B cell (primary cell): Measurements from ENCODE around the gene SYNJ2. TPM values are rescaled to one million over a fixed set of nuclear protein-coding genes. Genes with fewer than 3 reads are reported as not detected.

ENCODE experiments used
- ATAC-seq: fragments of 200-7000 bp; cut with Tn5 transposase; one replicate; pipeline ENCODE4 v1.10.0; 2021; ENCODE audit warnings: low read depth, mild to moderate bottlenecking, moderate number of reproducible peaks, moderate library complexity
- CTCF ChIA-PET: fragments of 350-600 bp; sonication (Branson Sonifier 250); formaldehyde crosslinking; loops from one replicate; lab custom pipeline; 2021; ENCODE audit warnings: antibody characterized with exemption, inconsistent platforms; lab: Charles Lee
- POLR2A ChIA-PET: fragments of 350-600 bp; sonication (Branson Sonifier 250); formaldehyde crosslinking; loops from one replicate; lab custom pipeline; 2021; ENCODE audit warnings: antibody characterized with exemption; lab: Charles Lee
- DNase-seq: peaks from one replicate; pipeline ENCODE4 v3.0.0; 2013
- H2AFZ ChIP-seq: 2 replicates; pipeline ENCODE4 v1.6.1; 2012; ENCODE audit warnings: mild to moderate bottlenecking, low read depth, low read length; ENCODE audit not compliant: insufficient read depth, poor library complexity, severe bottlenecking
- H3K27ac ChIP-seq, 2 donors: 1 replicate in 1 of 2; 2 replicates in 1 of 2; pipeline ENCODE4 v1.5.1; 2012 to 2013; ENCODE audit warnings: low read length in 2 of 2, mild to moderate bottlenecking in 2 of 2, moderate library complexity in 1 of 2
- H3K27me3 ChIP-seq, 4 experiments: fragments of 200-600 bp in 1 of 4; sonication (generic) in 1 of 4; replicated peaks in 1 of 4; 1 replicate in 2 of 4; 2 replicates in 2 of 4; pipeline versions ENCODE4 v1.6.1 to v1.7.0; 2013 to 2016; ENCODE audit warnings: low read length in 3 of 4, mild to moderate bottlenecking in 2 of 4, mixed read lengths in 1 of 4, moderate library complexity in 1 of 4; ENCODE audit not compliant: insufficient read depth in 4 of 4, control insufficient read depth in 3 of 4; ENCODE audit errors: control extremely low read depth in 1 of 4
- H3K36me3 ChIP-seq, 2 experiments: replicated peaks in 1 of 2; 1 replicate in 1 of 2; 2 replicates in 1 of 2; pipeline versions ENCODE4 v1.6.1 to v1.7.1; 2013; ENCODE audit warnings: low read length in 1 of 2; ENCODE audit not compliant: insufficient read depth in 2 of 2, control insufficient read depth in 1 of 2; ENCODE audit errors: control extremely low read depth in 1 of 2, extremely low read depth in 1 of 2
- H3K4me1 ChIP-seq, 2 donors: fragments of 200-600 bp in 1 of 2; sonication (generic) in 1 of 2; 1 replicate in 1 of 2; 2 replicates in 1 of 2; pipeline versions ENCODE4 v1.5.1 to v1.6.1; 2013 to 2017; ENCODE audit warnings: low read length in 2 of 2; ENCODE audit not compliant: control insufficient read depth in 2 of 2, insufficient read depth in 2 of 2
- H3K4me2 ChIP-seq: replicated peaks from 2 replicates; pipeline ENCODE3; 2012; ENCODE audit warnings: mild to moderate bottlenecking, low read depth, low read length; ENCODE audit not compliant: poor library complexity, severe bottlenecking
- H3K4me3 ChIP-seq, 5 experiments: fragments of 200-600 bp in 1 of 5; sonication (generic) in 1 of 5; 1 replicate in 3 of 5; 2 replicates in 2 of 5; pipeline versions ENCODE4 v1.5.1 to v1.7.0; 2011 to 2016; ENCODE audit warnings: low read length in 4 of 5, mild to moderate bottlenecking in 4 of 5, low read depth in 2 of 5, control low read depth in 1 of 5, moderate library complexity in 1 of 5; ENCODE audit not compliant: insufficient read depth in 1 of 5; ENCODE audit errors: control extremely low read depth in 1 of 5, extremely low read depth in 1 of 5
- H3K79me2 ChIP-seq: fragments of 200-600 bp; sonication (generic); one replicate; pipeline ENCODE4 v1.6.0; 2016; ENCODE audit warnings: low read length; ENCODE audit not compliant: control insufficient read depth, insufficient read depth
- H3K9ac ChIP-seq: fragments of 200-600 bp; sonication (generic); 2 replicates; pipeline ENCODE4 v1.6.1; 2017; ENCODE audit warnings: mild to moderate bottlenecking, low read length, moderate library complexity
- H3K9me3 ChIP-seq, 3 donors: one replicate each; pipeline versions ENCODE4 v1.6.1 to v1.7.1; 2013; ENCODE audit warnings: low read length in 2 of 3; ENCODE audit not compliant: control insufficient read depth in 2 of 3, insufficient read depth in 1 of 3; ENCODE audit errors: control extremely low read depth in 1 of 3
- H4K20me1 ChIP-seq: 2 replicates; pipeline ENCODE4 v1.6.0; 2012; ENCODE audit warnings: mild to moderate bottlenecking, low read length; ENCODE audit not compliant: insufficient read depth, control insufficient read depth, poor library complexity, severe bottlenecking
- H3K27ac Mint-ChIP-seq: one replicate; pipeline ENCODE4 v1.8.0; 2021; ENCODE audit warnings: mixed read lengths
- H3K27me3 Mint-ChIP-seq: one replicate; pipeline ENCODE4 v1.8.0; 2021; ENCODE audit warnings: mixed read lengths
- H3K4me1 Mint-ChIP-seq: one replicate; pipeline ENCODE4 v1.8.0; 2021; ENCODE audit warnings: mixed read lengths
- H3K4me3 Mint-ChIP-seq: one replicate; pipeline ENCODE4 v1.8.0; 2021; ENCODE audit warnings: mixed read lengths
- H3K9me3 Mint-ChIP-seq: one replicate; pipeline ENCODE4 v1.8.0; 2022; ENCODE audit warnings: mixed read lengths; ENCODE audit not compliant: insufficient read depth
- CTCF ChIP-seq: fragments of 200-600 bp; IDR thresholded peaks from one replicate; pipeline ENCODE4 v1.8.0; 2022; ENCODE audit warnings: antibody characterized with exemption, mild to moderate bottlenecking
- EZH2 ChIP-seq: IDR thresholded peaks from 2 replicates; pipeline ENCODE4 v1.6.1; 2012; ENCODE audit warnings: borderline replicate concordance, low read depth, mild to moderate bottlenecking, moderate library complexity, low read length; ENCODE audit not compliant: insufficient read depth, poor library complexity, severe bottlenecking
- WGBS: methylation state at CpG from one replicate; pipeline ENCODE4 v1.1.5; 2013; ENCODE audit warnings: missing lambda C conversion rate; ENCODE audit not compliant: insufficient coverage; 5-methylcytosine and 5-hydroxymethylcytosine counted together
- intact Hi-C: fragments of 100-400 bp; cut with micrococcal nuclease; formaldehyde crosslinking; loops from one replicate; pipeline ENCODE4 v1.10.0; 2022
- polyA plus RNA-seq: library from polyadenylated mRNA; depleted of rRNA; stranded (reverse); fragments of >200 nt; gene quantifications from 2 replicates; pipeline ENCODE4 v1.2.3, GENCODE V29; 2012
- total RNA-seq, 2 donors: library from RNA; stranded (reverse); fragments of 120-200 nt in 1 of 2; gene quantifications; 1 replicate in 1 of 2; 2 replicates in 1 of 2; pipeline versions ENCODE4 v1.2.3 to v1.2.4, GENCODE V29; 2013 to 2022

The SYNJ2 gene
- total and polyA plus RNA-seq, 2 donors (not counting 1 experiment from before 2014, with no cell fraction given), result 5.2 to 11.4 TPM

- DNase-seq (no peak), ATAC-seq (no peak)
- no peak overlapping the region for H2AFZ ChIP-seq
- intact Hi-C loops, result no loop called here
- peaks cover 0 to 37% of the 10 kb centered on the region in 2 experiments for H3K36me3 ChIP-seq
- H3K4me1 Mint-ChIP-seq, result peaks cover 4% of the 10 kb centered on the region
- H3K27ac ChIP-seq, result no peak overlapping the region
- H3K4me3 Mint-ChIP-seq, result no peak overlapping the region
- no peaks in the 10 kb centered on the region for H3K4me1 ChIP-seq
- no peak overlapping the region for H3K9ac ChIP-seq
- H3K27me3 Mint-ChIP-seq, result no peaks in the 10 kb centered on the region
- H3K4me3 ChIP-seq, result no peak overlapping the region
- no peak overlapping the region for H3K27ac Mint-ChIP-seq
- H3K9me3 ChIP-seq, result no peaks in the 10 kb centered on the region
- ChIA-PET POLR2A (no interaction called here), CTCF (interaction anchor here (0.9 to 1.7 kb wide), 2 partner anchors 14 to 42 kb away, joined by 3 to 5 read pairs; no protein-coding TSS in a partner anchor)
- H4K20me1 ChIP-seq, result no peaks in the 10 kb centered on the region
- TF ChIP-seq CTCF (no peak), EZH2 (no peak)
- H3K27me3 ChIP-seq, result no peaks in the 10 kb centered on the region
- H3K4me2 ChIP-seq, result no peak overlapping the region
- WGBS, result 80% methylated on average over 32 of the region's 32 CpGs
- H3K9me3 Mint-ChIP-seq, result no peaks in the 10 kb centered on the region
- H3K79me2 ChIP-seq, result no peaks in the 10 kb centered on the region
Observed at GRCh38 chr6:158086504-158087223, 105.0 kb downstream of the SYNJ2 start.

- ChIA-PET POLR2A (no interaction called here), CTCF (interaction anchor here (0.9 kb wide), 1 partner anchor 43 kb away, joined by 3 read pairs; no protein-coding TSS in a partner anchor)
- H3K27me3 ChIP-seq, result no peaks in the 10 kb centered on the region
- no peaks in the 10 kb centered on the region for H3K79me2 ChIP-seq
- intact Hi-C loops, result no loop called here
- no peaks in the 10 kb centered on the region for H3K27me3 Mint-ChIP-seq
- ATAC-seq (no peak), DNase-seq (no peak)
- no peaks in the 10 kb centered on the region for H3K9me3 Mint-ChIP-seq
- H3K4me2 ChIP-seq, result no peak overlapping the region
- no peak overlapping the region for H3K9ac ChIP-seq
- no peak overlapping the region for H3K27ac ChIP-seq
- TF ChIP-seq CTCF (no peak), EZH2 (no peak)
- H3K4me1 ChIP-seq, result no peaks in the 10 kb centered on the region
- no peak overlapping the region for H3K4me3 Mint-ChIP-seq
- peaks cover 4% of the 10 kb centered on the region for H3K4me1 Mint-ChIP-seq
- H3K27ac Mint-ChIP-seq, result no peak overlapping the region
- H3K36me3 ChIP-seq, result peaks cover 0 to 35% of the 10 kb centered on the region in 2 experiments
- H2AFZ ChIP-seq, result no peak overlapping the region
- H3K9me3 ChIP-seq, result no peaks in the 10 kb centered on the region
- no peaks in the 10 kb centered on the region for H4K20me1 ChIP-seq
- no peak overlapping the region for H3K4me3 ChIP-seq
- WGBS, result 97% methylated on average over 9 of the region's 14 CpGs
Observed at GRCh38 chr6:158087224-158087867, 105.7 kb downstream of the SYNJ2 start.
